GM21360 (cell line): ENCODE data around the gene RHOJ.

Source experiments
- ATAC-seq: cut with Tn5 transposase; IDR thresholded peaks from one replicate; pipeline ENCODE4 v1.9.1; 2021; ENCODE audit warnings: mild to moderate bottlenecking, moderate library complexity; ENCODE audit not compliant: unreplicated experiment

RHOJ gene

GRCh38 chr14:63205044-63205575, 867 bp downstream of the RHOJ start:
- ATAC-seq = no peak

- ATAC-seq = no peak
These were observed 1.6 kb downstream of the RHOJ start for GRCh38 chr14:63205866-63206265.

GRCh38 chr14:63209160-63209559, 4.9 kb downstream of the RHOJ start:
- ATAC-seq = no peak

- ATAC-seq = no peak
These were observed 6.6 kb downstream of the RHOJ start for GRCh38 chr14:63210812-63211211.

- no peak for ATAC-seq
These were observed 8.0 kb downstream of the RHOJ start for GRCh38 chr14:63212209-63212608.

- ATAC-seq = no peak
These were observed 8.7 kb downstream of the RHOJ start for GRCh38 chr14:63212776-63213500.

GRCh38 chr14:63214417-63215196, 10.4 kb downstream of the RHOJ start:
- ATAC-seq = no peak

GRCh38 chr14:63220526-63220925, 16.3 kb downstream of the RHOJ start:
- no peak for ATAC-seq

GRCh38 chr14:63223596-63223995, 19.4 kb downstream of the RHOJ start:
- no peak for ATAC-seq

- no peak for ATAC-seq
These were observed 20.0 kb downstream of the RHOJ start for GRCh38 chr14:63224196-63224595.

- no peak for ATAC-seq
These were observed 24.0 kb downstream of the RHOJ start for GRCh38 chr14:63228217-63228616.

- no peak for ATAC-seq
These were observed 25.3 kb downstream of the RHOJ start for GRCh38 chr14:63229330-63230059.

- no peak for ATAC-seq
These were observed 27.5 kb downstream of the RHOJ start for GRCh38 chr14:63231766-63232165.

GRCh38 chr14:63237791-63238190, 33.5 kb downstream of the RHOJ start:
- ATAC-seq = no peak

GRCh38 chr14:63240221-63240620, 36.0 kb downstream of the RHOJ start:
- ATAC-seq = no peak

GRCh38 chr14:63241096-63241495, 36.9 kb downstream of the RHOJ start:
- no peak for ATAC-seq

- no peak for ATAC-seq
These were observed 39.4 kb downstream of the RHOJ start for GRCh38 chr14:63243646-63244045.

GRCh38 chr14:63245893-63246292, 41.6 kb downstream of the RHOJ start:
- no peak for ATAC-seq

- ATAC-seq = no peak
These were observed 44.0 kb downstream of the RHOJ start for GRCh38 chr14:63248211-63248610.

- ATAC-seq = no peak
These were observed 44.8 kb downstream of the RHOJ start for GRCh38 chr14:63249092-63249491.

- ATAC-seq = no peak
These were observed 53.1 kb downstream of the RHOJ start for GRCh38 chr14:63257299-63257698.
